ENCODE measurements around the gene KIAA0753.

The KIAA0753 gene

DNA sequence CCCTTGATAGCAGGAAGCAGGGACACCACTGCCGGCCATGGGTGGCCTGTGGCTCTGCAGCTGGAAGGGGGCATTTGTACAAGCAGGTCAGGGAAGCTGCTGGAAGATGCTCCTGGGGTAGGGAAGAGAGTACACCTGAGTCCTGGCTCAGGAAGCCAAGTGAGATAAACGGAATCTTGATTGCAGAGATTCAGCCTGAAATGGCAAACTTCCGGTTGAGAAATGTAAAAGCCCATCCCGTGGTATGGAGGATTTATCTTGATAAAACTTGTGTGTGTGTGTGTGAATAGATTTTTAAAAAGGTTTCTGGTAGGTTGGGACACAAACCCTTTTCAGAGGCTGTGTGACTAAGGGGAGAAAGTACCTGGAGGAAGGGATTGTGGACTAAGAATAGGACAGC lies 40.7 kb upstream of the KIAA0753 start:
- TF ChIP-seq EZH2 (optimal IDR thresholded peaks at IDR 0.05; ENCODE audit: low read depth, low read length) (no peak), EZH2phosphoT487 (IDR thresholded peaks at IDR 0.05; ENCODE audit: low read length) (no peak)
- TF ChIP-seq, protein P1, sequence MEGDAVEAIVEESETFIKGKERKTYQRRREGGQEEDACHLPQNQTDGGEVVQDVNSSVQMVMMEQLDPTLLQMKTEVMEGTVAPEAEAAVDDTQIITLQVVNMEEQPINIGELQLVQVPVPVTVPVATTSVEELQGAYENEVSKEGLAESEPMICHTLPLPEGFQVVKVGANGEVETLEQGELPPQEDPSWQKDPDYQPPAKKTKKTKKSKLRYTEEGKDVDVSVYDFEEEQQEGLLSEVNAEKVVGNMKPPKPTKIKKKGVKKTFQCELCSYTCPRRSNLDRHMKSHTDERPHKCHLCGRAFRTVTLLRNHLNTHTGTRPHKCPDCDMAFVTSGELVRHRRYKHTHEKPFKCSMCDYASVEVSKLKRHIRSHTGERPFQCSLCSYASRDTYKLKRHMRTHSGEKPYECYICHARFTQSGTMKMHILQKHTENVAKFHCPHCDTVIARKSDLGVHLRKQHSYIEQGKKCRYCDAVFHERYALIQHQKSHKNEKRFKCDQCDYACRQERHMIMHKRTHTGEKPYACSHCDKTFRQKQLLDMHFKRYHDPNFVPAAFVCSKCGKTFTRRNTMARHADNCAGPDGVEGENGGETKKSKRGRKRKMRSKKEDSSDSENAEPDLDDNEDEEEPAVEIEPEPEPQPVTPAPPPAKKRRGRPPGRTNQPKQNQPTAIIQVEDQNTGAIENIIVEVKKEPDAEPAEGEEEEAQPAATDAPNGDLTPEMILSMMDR (IDR thresholded peaks at IDR 0.05; ENCODE audit: low read length), result no peak
- Histone ChIP-seq H3K4me1 (ENCODE audit: low read length) (peaks cover 10% of the 10 kb centered on the region; the same call in 1 of the 2 replicates), H3K9me3 (replicated peaks; ENCODE audit: insufficient read depth, low read length) (no peaks in the 10 kb centered on the region), H3K4me2 (ENCODE audit: low read depth, low read length) (no peak overlapping the region), H3K9ac (ENCODE audit: low read length) (no peak overlapping the region), H3K36me3 (replicated peaks; ENCODE audit: insufficient read depth, low read length) (no peaks in the 10 kb centered on the region), H3K4me3 (ENCODE audit: low read length) (no peak overlapping the region), H3K27me3 (replicated peaks; ENCODE audit: insufficient read depth, low read length) (peaks cover 49% of the 10 kb centered on the region), H2AFZ (ENCODE audit: low read length) (no peak overlapping the region), H4K20me1 (ENCODE audit: insufficient read depth, low read length) (no peaks in the 10 kb centered on the region), H3K9me2 (replicated peaks; ENCODE audit: insufficient read depth, low read length) (no peaks in the 10 kb centered on the region), H3F3A (ENCODE audit: insufficient read depth, low read length) (no peaks in the 10 kb centered on the region), H3K79me2 (ENCODE audit: low read length) (no peaks in the 10 kb centered on the region), H3K27ac (ENCODE audit: low read length) (no peak overlapping the region)
- no peak for DNase-seq

DNA sequence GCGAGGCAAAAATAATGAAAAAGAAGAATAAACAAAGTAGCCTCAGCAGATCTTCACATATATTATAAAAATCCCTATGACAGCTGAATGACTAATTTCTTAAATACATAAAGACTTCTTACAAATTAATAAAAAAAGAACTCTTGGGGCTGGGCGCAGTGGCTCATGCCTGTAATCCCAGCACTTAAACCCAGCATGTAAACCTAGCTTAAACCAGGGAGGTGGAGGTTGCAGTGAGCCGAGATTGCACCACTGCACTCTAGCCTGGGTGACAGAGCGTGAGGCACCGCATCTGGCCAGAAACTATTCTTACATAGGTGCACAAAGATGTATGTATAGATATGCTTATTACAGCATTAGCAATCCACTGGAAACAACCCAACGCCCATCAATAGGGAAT lies 38.7 kb upstream of the KIAA0753 start:
- H3K9ac ChIP-seq (ENCODE audit: low read length), result no peak overlapping the region
- H3K79me2 ChIP-seq (ENCODE audit: low read length), result no peaks in the 10 kb centered on the region
- no peak overlapping the region for H3K27ac ChIP-seq (ENCODE audit: low read length)

DNA sequence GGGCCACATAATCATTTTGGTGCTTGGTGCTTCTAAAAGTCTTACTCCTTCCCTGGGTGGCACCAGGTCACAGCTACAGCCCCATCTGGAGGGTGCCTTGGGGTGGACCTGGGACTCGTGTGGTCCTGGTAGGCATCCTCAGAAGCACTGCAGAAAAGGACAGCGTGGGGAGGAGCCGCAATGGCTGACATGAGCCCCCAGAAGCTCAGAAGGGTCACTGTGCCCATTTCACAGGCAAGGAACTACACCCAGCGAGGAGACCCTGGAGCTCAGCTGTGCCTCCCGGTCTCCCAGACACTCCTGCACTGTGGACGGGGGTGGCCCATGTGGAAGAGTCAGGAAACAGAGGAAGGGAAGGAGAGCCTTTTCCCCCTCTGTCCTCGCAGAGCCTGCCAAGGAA lies 37.4 kb upstream of the KIAA0753 start:
- Histone ChIP-seq H3K4me2 (ENCODE audit: low read depth, low read length) (no peak overlapping the region), H3K9ac (ENCODE audit: low read length) (no peak overlapping the region), H4K20me1 (ENCODE audit: insufficient read depth, low read length) (no peaks in the 10 kb centered on the region), H3K9me2 (replicated peaks; ENCODE audit: insufficient read depth, low read length) (no peaks in the 10 kb centered on the region), H3K27me3 (replicated peaks; ENCODE audit: insufficient read depth, low read length) (peaks cover 44% of the 10 kb centered on the region), H3K4me1 (ENCODE audit: low read length) (peaks cover 10% of the 10 kb centered on the region; the same call in 1 of the 2 replicates), H3F3A (ENCODE audit: insufficient read depth, low read length) (no peaks in the 10 kb centered on the region), H2AFZ (ENCODE audit: low read length) (no peak overlapping the region), H3K27ac (ENCODE audit: low read length) (no peak overlapping the region), H3K4me3 (ENCODE audit: low read length) (no peak overlapping the region), H3K9me3 (replicated peaks; ENCODE audit: insufficient read depth, low read length) (no peaks in the 10 kb centered on the region), H3K36me3 (replicated peaks; ENCODE audit: insufficient read depth, low read length) (no peaks in the 10 kb centered on the region), H3K79me2 (ENCODE audit: low read length) (no peaks in the 10 kb centered on the region)
- DNase-seq, result no peak
- TF ChIP-seq EZH2 (optimal IDR thresholded peaks at IDR 0.05; ENCODE audit: low read depth, low read length) (no peak), EZH2phosphoT487 (IDR thresholded peaks at IDR 0.05; ENCODE audit: low read length) (no peak)
- TF ChIP-seq, protein P1 (IDR thresholded peaks at IDR 0.05; ENCODE audit: low read length), result no peak

More for the DNA sequence above, 38.7 kb upstream of the KIAA0753 start:
- no peaks in the 10 kb centered on the region for H3K9me3 ChIP-seq (replicated peaks; ENCODE audit: insufficient read depth, low read length)
- H4K20me1 ChIP-seq (ENCODE audit: insufficient read depth, low read length), result no peaks in the 10 kb centered on the region
- no peak for DNase-seq
- no peak overlapping the region for H2AFZ ChIP-seq (ENCODE audit: low read length)
- peaks cover 10% of the 10 kb centered on the region; the same call in 1 of the 2 replicates for H3K4me1 ChIP-seq (ENCODE audit: low read length)
- H3K4me2 ChIP-seq (ENCODE audit: low read depth, low read length), result no peak overlapping the region
- TF ChIP-seq, protein P1 (IDR thresholded peaks at IDR 0.05; ENCODE audit: low read length), result no peak
- TF ChIP-seq EZH2phosphoT487 (IDR thresholded peaks at IDR 0.05; ENCODE audit: low read length) (no peak), EZH2 (optimal IDR thresholded peaks at IDR 0.05; ENCODE audit: low read depth, low read length) (no peak)
- H3K9me2 ChIP-seq (replicated peaks; ENCODE audit: insufficient read depth, low read length), result no peaks in the 10 kb centered on the region
- no peaks in the 10 kb centered on the region for H3F3A ChIP-seq (ENCODE audit: insufficient read depth, low read length)
- no peak overlapping the region for H3K4me3 ChIP-seq (ENCODE audit: low read length)
- no peaks in the 10 kb centered on the region for H3K36me3 ChIP-seq (replicated peaks; ENCODE audit: insufficient read depth, low read length)
- H3K27me3 ChIP-seq (replicated peaks; ENCODE audit: insufficient read depth, low read length), result peaks cover 44% of the 10 kb centered on the region

Measured in MM.1S (cell line).